ENCODE results near the gene PLSCR3. TPM values are rescaled to one million over a fixed set of nuclear protein-coding genes. Genes with fewer than 3 reads are reported as not detected.

The PLSCR3 gene
- total and polyA plus RNA-seq, 2 donors (not counting 3 experiments of a cell fraction or from before 2014, with no cell fraction given): 59.9 to 94.8 TPM

DNA sequence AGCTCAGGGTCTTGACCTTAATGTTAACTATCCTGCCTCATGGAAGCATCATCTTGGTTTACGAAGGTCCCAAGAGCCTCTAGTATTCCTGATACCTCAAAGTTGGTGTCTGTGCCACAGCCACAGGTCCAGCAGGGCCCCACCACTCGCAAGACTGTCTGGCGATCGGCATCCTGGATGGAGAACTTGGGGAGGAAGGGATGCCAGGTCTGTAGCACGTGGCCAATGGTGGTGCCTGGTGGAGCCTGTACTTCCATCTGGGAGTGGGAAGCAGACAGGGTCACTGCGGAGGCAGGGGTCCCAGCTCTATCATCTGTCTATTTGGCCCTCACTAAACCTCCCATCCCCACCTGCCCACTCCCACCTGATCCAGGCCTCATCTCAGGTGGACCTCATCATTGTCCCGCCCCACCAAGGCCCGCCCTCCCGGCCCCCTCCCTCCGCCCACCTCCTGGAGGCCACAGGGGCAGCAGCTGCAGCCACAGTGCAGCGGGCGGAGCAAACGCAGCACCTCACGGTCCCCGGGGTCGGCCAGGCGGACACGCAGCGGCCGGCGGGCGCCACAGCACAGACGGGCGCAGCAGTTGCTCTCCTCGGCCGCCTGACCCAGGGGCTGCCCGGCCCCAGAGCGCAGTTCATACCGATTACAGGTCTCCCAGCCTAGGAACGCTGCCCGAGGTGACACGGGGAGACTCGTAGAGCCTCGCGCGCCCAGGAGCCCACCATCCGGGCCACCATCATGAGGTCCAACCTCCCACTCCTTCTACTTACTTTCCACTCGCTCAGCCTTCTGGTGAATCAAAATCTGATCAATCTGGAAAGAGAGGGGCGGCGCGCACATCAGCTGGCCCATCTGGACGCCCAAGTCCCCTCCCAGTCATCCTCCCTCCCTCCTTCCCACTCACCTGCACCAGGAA is 1.4 kb downstream of the PLSCR3 start:
- POLR2A ChIA-PET: interaction anchor here (1.1 kb wide), 1 partner anchor 21 kb away, joined by 3 read pairs; no protein-coding TSS in a partner anchor
- dilution Hi-C loops (cut with MboI; ENCODE audit: extremely low pct_ligation_motif_present, low sequenced_read_pairs): no loop called here
- no peak overlapping the region for H2AFZ ChIP-seq (ENCODE audit: low read depth, low read length)
- H3K4me3 ChIP-seq (replicated peaks in 1 of 3; ENCODE audit: insufficient read depth in 1 of 3, low read depth in 1 of 3, low read length in 3 of 3): peak overlapping the region in 1 of 3 experiments; percentile 93
- H3K9me1 ChIP-seq (replicated peaks; ENCODE audit: control insufficient read depth, extremely low read depth, insufficient read depth, low read length): no peaks in the 10 kb centered on the region
- DNase-seq (ENCODE audit: low read depth, low spot score): no peak
- H4K20me1 ChIP-seq (replicated peaks; ENCODE audit: control insufficient read depth, extremely low read depth, insufficient read depth, low read length): no peaks in the 10 kb centered on the region
- H3K27me3 ChIP-seq (ENCODE audit: control insufficient read depth in 2 of 2, insufficient read depth in 2 of 2, low read length in 2 of 2): no peaks in the 10 kb centered on the region
- no peak overlapping the region for H3K27ac ChIP-seq (ENCODE audit: insufficient read depth, low read depth, low read length)
- BruUV-seq (replicated peaks): TSS peak; percentile 20
- TF ChIP-seq EZH2 (IDR thresholded peaks at IDR 0.05; ENCODE audit: borderline replicate concordance, low read depth, low read length, severe bottlenecking) (no peak), GATA2 (IDR thresholded peaks at IDR 0.05; ENCODE audit: insufficient read depth, insufficient read length, low read depth, low read length) (no peak), POLR2A (IDR thresholded peaks at IDR 0.05; ENCODE audit: low read depth, low read length) (no peak), JUN (IDR thresholded peaks at IDR 0.05; ENCODE audit: borderline replicate concordance, insufficient read depth, insufficient read length, low read depth) (no peak), POLR2AphosphoS5 (IDR thresholded peaks at IDR 0.05; ENCODE audit: insufficient read depth, low read depth, low read length) (no peak), FOS (IDR thresholded peaks at IDR 0.05; ENCODE audit: borderline replicate concordance, insufficient read depth, low read length) (no peak), MYC (IDR thresholded peaks at IDR 0.05; ENCODE audit: low read depth, low read length) (no peak)
- TF ChIP-seq, protein P1, sequence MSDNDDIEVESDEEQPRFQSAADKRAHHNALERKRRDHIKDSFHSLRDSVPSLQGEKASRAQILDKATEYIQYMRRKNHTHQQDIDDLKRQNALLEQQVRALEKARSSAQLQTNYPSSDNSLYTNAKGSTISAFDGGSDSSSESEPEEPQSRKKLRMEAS (IDR thresholded peaks at IDR 0.05; ENCODE audit: insufficient read depth, insufficient read length): no peak
- TF ChIP-seq, protein P2, sequence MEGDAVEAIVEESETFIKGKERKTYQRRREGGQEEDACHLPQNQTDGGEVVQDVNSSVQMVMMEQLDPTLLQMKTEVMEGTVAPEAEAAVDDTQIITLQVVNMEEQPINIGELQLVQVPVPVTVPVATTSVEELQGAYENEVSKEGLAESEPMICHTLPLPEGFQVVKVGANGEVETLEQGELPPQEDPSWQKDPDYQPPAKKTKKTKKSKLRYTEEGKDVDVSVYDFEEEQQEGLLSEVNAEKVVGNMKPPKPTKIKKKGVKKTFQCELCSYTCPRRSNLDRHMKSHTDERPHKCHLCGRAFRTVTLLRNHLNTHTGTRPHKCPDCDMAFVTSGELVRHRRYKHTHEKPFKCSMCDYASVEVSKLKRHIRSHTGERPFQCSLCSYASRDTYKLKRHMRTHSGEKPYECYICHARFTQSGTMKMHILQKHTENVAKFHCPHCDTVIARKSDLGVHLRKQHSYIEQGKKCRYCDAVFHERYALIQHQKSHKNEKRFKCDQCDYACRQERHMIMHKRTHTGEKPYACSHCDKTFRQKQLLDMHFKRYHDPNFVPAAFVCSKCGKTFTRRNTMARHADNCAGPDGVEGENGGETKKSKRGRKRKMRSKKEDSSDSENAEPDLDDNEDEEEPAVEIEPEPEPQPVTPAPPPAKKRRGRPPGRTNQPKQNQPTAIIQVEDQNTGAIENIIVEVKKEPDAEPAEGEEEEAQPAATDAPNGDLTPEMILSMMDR (IDR thresholded peaks at IDR 0.05; ENCODE audit: extremely low read depth in 1 of 2, insufficient read depth in 1 of 2, low read depth in 1 of 2, low read length in 2 of 2): no peak
- peak; percentile 46 for FAIRE-seq
- H3K9ac ChIP-seq (replicated peaks; ENCODE audit: extremely low read depth, insufficient read depth, low read length): no peak overlapping the region
- peak overlapping the region; percentile 45 for H3K4me2 ChIP-seq (ENCODE audit: insufficient read depth, low read length)
- CTCF ChIA-PET: interaction anchor here (0.8 to 2.0 kb wide), 4 partner anchors 10 to 168 kb away, joined by 3 to 11 read pairs (median 8); partner anchors contain the start of gene TMEM256
- peaks cover 16% of the 10 kb centered on the region for H3K4me1 ChIP-seq (ENCODE audit: control insufficient read depth, extremely low read depth, insufficient read depth, low read length)
- H3K36me3 ChIP-seq (ENCODE audit: control insufficient read depth in 2 of 2, extremely low read depth in 1 of 2, insufficient read depth in 2 of 2, low read length in 2 of 2): peaks cover 0 to 21% of the 10 kb centered on the region in 2 experiments
- intact Hi-C loops (cut with micrococcal nuclease): loop anchor here (5.0 kb wide), 1 partner anchor 36 kb away; the partner anchor contains the start of gene TMEM95
- H3K79me2 ChIP-seq (ENCODE audit: control insufficient read depth, insufficient read depth, low read length): no peaks in the 10 kb centered on the region
- H3K9me3 ChIP-seq (replicated peaks; ENCODE audit: control insufficient read depth, insufficient read depth, low read length): no peaks in the 10 kb centered on the region

Data from endothelial cell of umbilical vein (primary cell).